ENCODE measurements around the gene C1QTNF3. TPM values are rescaled to one million over a fixed set of nuclear protein-coding genes. Genes with fewer than 3 reads are reported as not detected.

Gene C1QTNF3
- total and polyA plus RNA-seq, 2 donors (not counting 3 experiments of a cell fraction or from before 2014, with no cell fraction given), result 1.6 TPM

- no TSS peak for BruUV-seq (replicated peaks)
Observed at GRCh38 chr5:34037726-34038125, 5.3 kb downstream of the C1QTNF3 start.

More at GRCh38 chr5:34037726-34038125, 5.3 kb downstream of the C1QTNF3 start:
- Histone ChIP-seq H3K9me1 (replicated peaks; ENCODE audit: control insufficient read depth, extremely low read depth, insufficient read depth, low read length) (no peaks in the 10 kb centered on the region), H3K9me3 (replicated peaks; ENCODE audit: control insufficient read depth, insufficient read depth, low read length) (no peaks in the 10 kb centered on the region), H3K27ac (ENCODE audit: insufficient read depth, low read depth, low read length) (no peak overlapping the region), H2AFZ (ENCODE audit: low read depth, low read length) (no peak overlapping the region), H4K20me1 (replicated peaks; ENCODE audit: control insufficient read depth, extremely low read depth, insufficient read depth, low read length) (no peaks in the 10 kb centered on the region), H3K9ac (replicated peaks; ENCODE audit: extremely low read depth, insufficient read depth, low read length) (no peak overlapping the region), H3K4me2 (ENCODE audit: insufficient read depth, low read length) (no peak overlapping the region), H3K4me1 (ENCODE audit: control insufficient read depth, extremely low read depth, insufficient read depth, low read length) (peaks cover 17% of the 10 kb centered on the region), H3K79me2 (ENCODE audit: control insufficient read depth, insufficient read depth, low read length) (no peaks in the 10 kb centered on the region), H3K4me3 (replicated peaks in 1 of 3; ENCODE audit: insufficient read depth in 1 of 3, low read depth in 1 of 3, low read length in 3 of 3) (no peak overlapping the region), H3K36me3 (ENCODE audit: control insufficient read depth in 2 of 2, extremely low read depth in 1 of 2, insufficient read depth in 2 of 2, low read length in 2 of 2) (no peaks in the 10 kb centered on the region), H3K27me3 (ENCODE audit: control insufficient read depth in 2 of 2, insufficient read depth in 2 of 2, low read length in 2 of 2) (no peaks in the 10 kb centered on the region)
- intact Hi-C loops (cut with micrococcal nuclease) (no loop called here), dilution Hi-C loops (cut with MboI; ENCODE audit: extremely low pct_ligation_motif_present, low sequenced_read_pairs) (no loop called here)
- TF ChIP-seq MAX (IDR thresholded peaks at IDR 0.05; ENCODE audit: insufficient read depth, insufficient read length), result no peak
- TF ChIP-seq JUN (IDR thresholded peaks at IDR 0.05; ENCODE audit: borderline replicate concordance, insufficient read depth, insufficient read length, low read depth), result no peak
- no peak for TF ChIP-seq EZH2 (IDR thresholded peaks at IDR 0.05; ENCODE audit: borderline replicate concordance, low read depth, low read length, severe bottlenecking)
- no peak for TF ChIP-seq FOS (IDR thresholded peaks at IDR 0.05; ENCODE audit: borderline replicate concordance, insufficient read depth, low read length)
- no peak for TF ChIP-seq MYC (IDR thresholded peaks at IDR 0.05; ENCODE audit: low read depth, low read length)
- TF ChIP-seq GATA2 (IDR thresholded peaks at IDR 0.05; ENCODE audit: insufficient read depth, insufficient read length, low read depth, low read length), result no peak
- TF ChIP-seq CTCF (IDR thresholded peaks at IDR 0.05; ENCODE audit: extremely low read depth in 1 of 2, insufficient read depth in 1 of 2, low read depth in 1 of 2, low read length in 2 of 2), result no peak
- TF ChIP-seq POLR2A (IDR thresholded peaks at IDR 0.05; ENCODE audit: low read depth, low read length), result no peak
- TF ChIP-seq POLR2AphosphoS5 (IDR thresholded peaks at IDR 0.05; ENCODE audit: insufficient read depth, low read depth, low read length), result no peak
- ChIA-PET POLR2A (no interaction called here), CTCF (no interaction called here)
- DNase-seq (ENCODE audit: low read depth, low spot score), result no peak
- FAIRE-seq, result no peak
